Left hindlimb (tissue), 1 donor: Measurements from ENCODE around the gene DUS2.
"Not testable (repeated sequence)": the region's sequence is repeated elsewhere in the genome, so short reads cannot be mapped to it uniquely, and the experiment has no call there.

Source experiments
- DNase-seq: peaks from one replicate; pipeline ENCODE4 v3.0.0-alpha.2; 2018

DUS2 gene

DNA sequence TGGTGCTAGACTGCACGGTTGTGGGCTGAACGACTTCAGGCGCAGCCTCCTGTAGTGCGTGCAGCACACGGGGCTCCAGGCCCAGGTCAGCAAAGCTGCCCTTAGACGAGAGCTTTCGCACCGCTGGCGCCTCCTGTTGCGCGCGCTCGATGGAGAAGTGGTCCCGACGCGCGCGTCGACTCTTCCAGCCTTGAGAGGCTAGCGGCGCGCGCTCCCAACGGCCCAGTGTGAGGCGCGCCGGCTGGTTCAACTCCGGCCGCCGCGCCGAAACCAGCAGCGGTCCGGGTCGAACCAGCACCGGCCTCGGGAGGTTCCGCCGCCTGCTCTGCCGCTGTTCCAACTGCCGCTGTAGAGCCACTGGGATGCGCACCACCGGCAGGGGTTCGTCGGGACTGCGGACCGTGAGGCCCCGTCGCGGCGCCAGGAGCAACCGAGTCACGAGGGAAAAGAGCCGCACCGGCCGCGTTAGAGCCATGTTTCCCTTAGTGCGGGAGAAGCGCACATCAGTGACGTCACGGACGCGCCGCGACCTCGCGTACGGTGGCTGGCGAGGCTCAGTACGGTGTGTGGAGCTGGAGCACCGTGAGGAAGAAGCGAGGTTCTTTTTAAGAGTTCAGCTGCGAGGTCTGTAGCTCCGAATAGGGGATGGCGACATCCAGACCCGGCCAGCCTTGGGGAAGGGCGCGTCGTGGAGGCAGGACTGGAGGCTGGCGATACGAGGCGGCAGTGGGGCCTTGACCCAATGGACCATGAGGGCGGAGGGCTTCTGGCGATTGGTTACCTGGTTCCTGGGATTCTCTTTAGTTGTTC lies at the start of gene DUS2, which contains the start of gene DDX28:
Gene DUS2, plus strand, starts transcription at position 557 of the 810 bp plus-strand sequence. CDS start 14,740 bp downstream, outside the sequence.
Gene DDX28, minus strand, starts transcription at position 505 of the 810 bp plus-strand sequence. Its CDS starts 30 bp downstream, at position 475.
- peak; percentile 95 for DNase-seq

- no peak for DNase-seq
Measured at GRCh38 chr16:67975321-67976105, 47.6 kb upstream of the DUS2 start.

- no peak for DNase-seq
Measured at GRCh38 chr16:67976205-67976604, 46.9 kb upstream of the DUS2 start.

DNA sequence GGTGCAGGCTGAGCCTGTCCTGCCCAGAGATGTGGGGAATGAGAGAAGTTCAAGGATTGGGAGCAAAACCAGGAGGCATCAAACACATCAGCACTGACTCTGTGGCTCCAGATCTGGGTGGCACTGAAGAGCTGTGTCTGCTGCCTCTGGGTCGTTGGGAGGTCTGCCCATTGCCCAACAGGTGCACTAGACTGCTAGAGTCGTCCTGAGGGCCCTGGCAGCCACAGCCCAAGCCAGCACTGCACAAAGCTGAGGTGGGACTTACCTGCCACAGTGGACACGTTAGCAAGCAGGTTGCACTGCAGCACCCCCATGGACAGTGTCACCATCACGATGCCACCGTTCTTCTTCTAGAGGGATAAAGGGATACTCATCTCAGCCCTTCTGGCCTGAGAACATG lies 46.1 kb upstream of the DUS2 start:
- no peak for DNase-seq

GRCh38 chr16:67977469-67978227 lies 45.4 kb upstream of the DUS2 start:
- no peak for DNase-seq

DNA sequence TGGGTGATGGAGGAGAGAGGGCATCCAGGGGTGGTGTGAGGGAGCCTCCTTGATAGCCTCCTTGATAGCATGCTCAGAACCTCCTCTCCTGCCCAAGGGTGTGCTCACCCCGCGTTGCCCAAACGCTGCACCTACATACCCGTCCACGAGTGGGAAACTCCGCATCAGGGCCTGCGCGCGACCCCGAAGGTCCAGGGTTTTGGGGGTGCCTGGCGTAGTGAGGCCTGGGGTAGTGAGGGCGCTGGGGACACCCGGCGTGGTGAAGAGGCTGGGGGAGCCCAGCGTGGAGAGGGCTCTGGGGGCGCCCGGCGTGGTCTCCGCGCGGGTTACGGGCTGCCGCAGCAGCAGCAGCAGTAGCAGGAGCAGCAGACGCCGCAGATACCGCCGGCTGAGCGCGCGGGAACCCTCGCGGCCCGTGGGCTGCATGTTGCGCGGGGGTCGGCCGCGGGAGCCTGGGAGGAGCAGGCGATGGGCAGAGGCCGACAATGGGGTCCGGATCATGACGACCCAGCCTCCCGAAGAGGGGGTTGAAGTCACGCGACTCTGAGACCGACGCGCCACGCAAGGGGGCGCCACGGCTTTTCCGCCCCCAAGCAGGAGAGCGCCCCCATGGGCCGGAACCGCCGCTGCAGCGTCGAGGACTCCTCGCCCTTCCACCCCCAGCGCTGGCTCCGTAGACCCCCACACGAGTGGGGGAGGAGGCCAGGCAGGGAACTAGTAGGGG lies 43.0 kb upstream of the DUS2 start, which contains the start of gene DPEP3:
Gene DPEP3, minus strand, starts transcription at position 545 of the 724 bp plus-strand sequence. Its CDS starts 119 bp downstream, at position 426.
- DNase-seq, result no peak

- DNase-seq, result no peak
Measured at GRCh38 chr16:67982011-67982696, 40.9 kb upstream of the DUS2 start.

DNA sequence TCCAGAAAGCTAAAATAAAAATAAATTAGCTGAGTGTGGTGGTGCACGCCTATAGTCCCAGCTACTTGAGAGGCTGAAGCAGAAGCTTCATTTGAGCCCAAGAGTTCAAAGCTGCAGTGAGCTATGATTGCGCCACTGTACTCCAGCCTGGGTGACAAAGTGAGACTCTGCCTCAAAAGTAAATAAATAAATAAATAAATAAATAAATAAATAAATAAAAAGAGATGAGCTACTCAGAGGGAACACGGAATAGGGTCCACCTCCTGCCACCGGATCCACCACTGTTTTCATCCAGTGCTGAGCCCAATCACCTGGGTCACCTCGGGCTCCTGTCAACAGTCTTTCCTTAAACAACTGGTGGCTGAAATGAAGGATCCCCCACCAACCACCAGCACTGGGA lies 36.1 kb upstream of the DUS2 start:
- no peak for DNase-seq

DNA sequence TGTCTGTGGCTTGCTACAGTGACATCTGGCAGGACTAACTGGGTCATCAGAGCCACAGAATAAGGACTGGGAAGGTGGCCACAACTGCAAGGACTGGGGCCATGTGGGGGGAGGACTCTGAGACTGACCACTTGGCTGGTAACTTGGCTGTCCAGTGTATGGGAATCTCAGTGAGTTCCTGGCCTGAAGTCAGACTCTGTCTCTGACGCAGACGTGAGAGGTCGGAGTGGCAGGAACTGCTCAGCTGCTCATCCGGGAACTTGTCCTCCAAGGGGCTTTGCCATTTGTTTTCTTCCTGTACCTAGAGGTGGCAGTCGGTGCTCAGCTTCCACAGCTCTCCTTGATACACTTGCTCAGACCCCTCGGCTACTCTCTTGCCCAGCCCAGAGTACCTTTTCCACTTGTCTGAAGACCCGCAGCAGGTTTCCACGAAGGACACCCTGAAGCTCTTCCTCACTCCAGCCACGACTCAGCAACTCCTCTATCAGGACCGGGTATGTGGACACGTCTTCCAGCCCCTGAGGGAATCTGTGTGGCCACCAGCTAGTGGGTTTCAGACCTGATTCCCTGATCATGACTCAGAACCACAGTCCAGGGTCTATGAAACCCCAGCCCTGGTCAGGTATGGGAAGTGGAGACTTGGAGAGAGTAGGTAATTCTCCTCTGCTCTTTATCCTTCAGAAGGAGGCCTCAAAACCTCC lies 35.5 kb upstream of the DUS2 start:
- peak; percentile 25 for DNase-seq

DNA sequence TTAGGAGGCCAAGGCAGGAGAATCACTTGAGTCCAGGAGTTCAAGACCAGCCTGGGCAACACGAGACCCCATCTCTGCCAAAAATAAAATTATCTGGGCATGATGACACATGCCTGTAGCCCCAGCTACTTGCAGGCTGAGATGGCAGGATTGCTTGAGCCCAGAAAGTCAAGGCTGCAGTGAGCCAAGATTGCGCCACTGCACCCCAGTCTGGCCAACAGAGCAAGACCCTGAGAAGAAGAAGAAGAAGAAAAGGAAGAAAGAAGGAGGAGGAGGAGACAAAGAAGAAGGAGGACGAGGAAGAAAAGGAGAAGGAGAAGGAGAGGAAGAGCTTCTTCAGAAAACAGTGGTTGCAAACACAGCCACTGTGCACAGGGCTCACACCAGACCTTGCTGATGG lies 34.4 kb upstream of the DUS2 start:
- no peak for DNase-seq

DNA sequence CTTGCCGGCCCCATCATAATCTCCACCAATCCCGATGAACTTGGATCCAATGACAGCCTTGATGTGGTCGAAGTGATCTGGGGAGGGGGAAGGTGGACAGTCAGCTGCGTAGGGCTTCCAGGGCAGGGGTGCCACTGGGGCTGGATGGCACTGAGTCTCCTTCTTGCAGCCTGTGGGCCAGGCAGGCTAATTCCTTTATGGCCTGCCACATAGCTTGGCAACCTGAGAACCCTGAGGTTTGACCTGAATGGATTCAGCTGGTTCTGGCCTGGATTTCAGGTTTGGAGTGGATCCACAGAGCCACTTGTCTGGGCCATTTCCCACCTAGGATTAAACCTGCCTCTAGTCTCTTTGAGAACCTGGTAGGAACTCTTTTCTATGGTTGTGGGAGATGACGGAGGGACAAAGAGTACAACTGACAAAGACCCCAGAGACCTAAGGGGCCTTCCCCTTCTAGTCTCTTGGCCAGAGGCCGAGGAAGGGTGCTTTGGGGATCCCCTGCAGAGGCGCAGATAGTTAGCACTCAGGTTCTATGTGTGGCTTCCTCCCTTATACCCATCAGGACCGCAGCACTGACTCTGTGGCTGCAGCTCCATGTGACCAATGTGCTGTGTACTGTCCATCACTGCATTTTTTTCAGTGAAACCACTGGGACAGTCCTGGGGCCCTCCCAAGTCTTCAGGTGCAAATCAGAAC lies 33.6 kb upstream of the DUS2 start:
- no peak for DNase-seq

DNA sequence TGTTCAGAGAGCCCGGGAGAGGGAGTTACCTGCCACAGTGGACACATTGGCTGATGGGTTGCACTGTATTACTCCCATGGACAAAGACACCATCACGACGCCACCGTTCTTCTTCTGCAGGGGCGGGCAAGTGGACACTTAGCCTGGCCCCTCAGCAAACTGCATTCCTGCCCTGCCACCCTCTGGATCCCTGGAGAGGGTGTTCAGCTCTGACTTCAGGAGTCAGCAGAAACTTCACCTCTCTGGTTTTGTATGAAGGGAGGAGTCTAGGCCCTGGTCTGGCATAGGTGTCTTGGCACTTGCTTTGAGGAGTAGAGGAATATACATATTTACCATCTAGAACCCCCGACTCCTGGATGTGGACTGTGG lies 33.1 kb upstream of the DUS2 start:
- peak; percentile 19 for DNase-seq

GRCh38 chr16:67992661-67993206 lies 30.4 kb upstream of the DUS2 start:
- peak; percentile 13 for DNase-seq

GRCh38 chr16:67993207-67994039 lies 29.7 kb upstream of the DUS2 start:
- peak; percentile 77 for DNase-seq

GRCh38 chr16:67994040-67994408 lies 29.1 kb upstream of the DUS2 start:
- peak; percentile 2 for DNase-seq

GRCh38 chr16:67995423-67995822 lies 27.7 kb upstream of the DUS2 start:
- no peak for DNase-seq

DNA sequence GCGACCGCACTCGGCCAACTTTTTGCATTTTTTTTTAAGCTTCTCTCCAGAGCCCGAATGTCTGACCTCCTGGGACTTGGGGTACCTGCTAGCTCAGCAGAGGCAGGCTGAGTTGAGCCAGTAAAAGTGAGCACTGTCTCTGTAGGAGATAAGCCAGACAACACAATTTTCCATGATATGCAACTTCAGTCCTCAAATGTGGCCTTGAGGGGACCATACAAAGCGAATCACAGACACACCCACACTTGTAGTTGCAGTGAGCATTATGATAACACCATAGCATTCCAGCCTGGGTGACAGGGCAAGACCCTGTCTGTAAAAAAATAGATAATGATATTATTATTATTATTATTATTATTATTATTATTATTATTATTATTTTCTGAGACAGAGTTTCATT lies 26.4 kb upstream of the DUS2 start:
- DNase-seq, result no peak

GRCh38 chr16:67998231-67998778 lies 24.8 kb upstream of the DUS2 start:
- DNase-seq, result not testable (repeated sequence)
